HL-60 (cell line): ENCODE data around the gene AHSP.

Source experiments
- DNase-seq, 2 experiments: peaks; one replicate each; pipeline ENCODE4 v3.0.0-alpha.2; 2010 to 2020; ENCODE audit warnings: low read depth in 1 of 2, low spot score in 1 of 2
- H3K27ac ChIP-seq: fragments of 250-450 bp; sonication (Bioruptor Pico); replicated peaks from 2 replicates; pipeline ENCODE4 v1.5.1; 2020; ENCODE audit warnings: mild to moderate bottlenecking, moderate library complexity
- H3K27me3 ChIP-seq: fragments of 250-450 bp; sonication (Bioruptor Pico); 2 replicates; pipeline ENCODE4 v1.5.1; 2021; ENCODE audit warnings: mild to moderate bottlenecking, moderate library complexity; ENCODE audit not compliant: insufficient read depth, poor library complexity, severe bottlenecking
- H3K4me3 ChIP-seq: replicated peaks from 2 replicates; pipeline ENCODE4 v1.5.1; 2011; ENCODE audit warnings: mild to moderate bottlenecking, control low read depth, low read length; ENCODE audit not compliant: insufficient read depth
- CTCF ChIP-seq: IDR thresholded peaks from one replicate; pipeline ENCODE4 v1.5.1; 2011; ENCODE audit warnings: low read length, control low read depth, inconsistent platforms; ENCODE audit not compliant: insufficient read depth
- GABPA ChIP-seq: IDR thresholded peaks from 2 replicates; pipeline ENCODE4 v1.6.1; 2012; ENCODE audit warnings: low read depth
- POLR2AphosphoS5 ChIP-seq: IDR thresholded peaks from 2 replicates; pipeline ENCODE4 v1.6.1; 2012; ENCODE audit warnings: low read depth
- REST ChIP-seq: IDR thresholded peaks from 2 replicates; pipeline ENCODE4 v1.6.1; 2012; ENCODE audit warnings: low read depth; ENCODE audit not compliant: insufficient replicate concordance
- SPI1 ChIP-seq: IDR thresholded peaks from 2 replicates; pipeline ENCODE4 v1.6.1; 2012; ENCODE audit warnings: low read depth, mild to moderate bottlenecking, borderline replicate concordance

Gene AHSP

GRCh38 chr16:31499928-31500327, 27.8 kb upstream of the AHSP start:
- TF ChIP-seq GABPA (no peak), SPI1 (no peak), POLR2AphosphoS5 (no peak), REST (no peak), CTCF (no peak)
- no peak overlapping the region for H3K4me3 ChIP-seq
- no peak overlapping the region for H3K27ac ChIP-seq
- H3K27me3 ChIP-seq: no peaks in the 10 kb centered on the region
- no peak for DNase-seq

GRCh38 chr16:31501226-31501965, 26.3 kb upstream of the AHSP start:
- H3K27ac ChIP-seq: no peak overlapping the region
- TF ChIP-seq CTCF: no peak
- no peak for TF ChIP-seq REST
- no peak for TF ChIP-seq SPI1
- TF ChIP-seq GABPA: no peak
- no peak for TF ChIP-seq POLR2AphosphoS5
- no peak for DNase-seq
- H3K4me3 ChIP-seq: no peak overlapping the region
- no peaks in the 10 kb centered on the region for H3K27me3 ChIP-seq

GRCh38 chr16:31501966-31502348, 25.7 kb upstream of the AHSP start:
- H3K27ac ChIP-seq: no peak overlapping the region
- no peak for DNase-seq
- TF ChIP-seq SPI1 (no peak), REST (no peak), CTCF (no peak), POLR2AphosphoS5 (no peak)
- H3K27me3 ChIP-seq: no peaks in the 10 kb centered on the region
- H3K4me3 ChIP-seq: no peak overlapping the region
